IPS DF 4.7 (cell line): ENCODE measurements around the gene SLC6A4.

Experiments
- DNase-seq: peaks from one replicate; pipeline ENCODE4 v3.0.0-alpha.2; 2013; ENCODE audit warnings: low spot score; ENCODE audit errors: extremely low read depth

The SLC6A4 gene

GRCh38 chr17:30235386-30236296, at the start of gene SLC6A4:
Gene SLC6A4, minus strand, starts transcription at chr17:30235697. Its CDS starts 13,739 bp downstream, at chr17:30221958.
- DNase-seq = no peak

GRCh38 chr17:30279156-30279555, 43.7 kb upstream of the SLC6A4 start:
- no peak for DNase-seq

- DNase-seq = no peak
These were observed 42.5 kb upstream of the SLC6A4 start for GRCh38 chr17:30278032-30278431.

- DNase-seq = no peak
These were observed 40.4 kb upstream of the SLC6A4 start for GRCh38 chr17:30275911-30276310.

- no peak for DNase-seq
These were observed 39.4 kb upstream of the SLC6A4 start for GRCh38 chr17:30274887-30275286.

DNA sequence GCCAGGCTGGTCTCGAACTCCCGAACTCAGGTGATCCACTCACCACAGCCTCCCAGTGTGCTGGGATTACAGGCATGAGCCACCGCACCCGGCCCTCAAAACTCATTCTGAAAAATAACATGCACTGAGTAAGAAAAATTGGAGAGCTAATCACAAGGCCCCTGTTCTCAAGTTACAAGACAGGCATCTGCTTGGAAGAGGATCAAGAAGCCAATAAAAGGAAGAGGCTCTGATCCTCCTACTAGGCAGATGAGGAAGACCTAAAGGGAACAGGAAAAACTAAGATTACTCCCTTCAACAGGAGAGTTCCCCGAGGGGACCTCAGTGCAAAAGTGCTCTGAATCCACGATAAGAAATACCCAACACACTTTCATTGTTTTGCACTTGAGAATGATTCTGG, 37.9 kb upstream of the SLC6A4 start:
- DNase-seq = no peak

DNA sequence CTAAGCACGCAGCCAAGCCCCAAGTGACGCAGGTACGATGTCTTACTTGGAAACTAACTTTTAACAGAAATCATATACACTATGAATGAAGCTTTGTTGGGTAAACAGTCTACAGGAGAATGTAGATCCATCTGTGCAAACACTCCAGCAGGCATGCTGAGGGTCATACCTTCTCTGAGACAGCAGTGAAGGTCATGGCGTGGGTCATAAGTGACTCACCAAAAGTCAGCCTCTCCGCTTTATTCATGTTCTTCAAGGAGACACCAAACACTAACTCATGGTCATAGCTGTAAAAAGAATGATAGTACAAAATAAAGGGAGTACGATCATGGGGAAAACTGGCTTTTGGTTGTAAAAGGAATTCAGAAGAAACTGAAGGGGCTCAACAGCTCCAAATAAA, 35.6 kb upstream of the SLC6A4 start:
- DNase-seq = no peak

- DNase-seq = no peak
These were observed 32.1 kb upstream of the SLC6A4 start for GRCh38 chr17:30267625-30268024.

GRCh38 chr17:30263552-30264333, 28.2 kb upstream of the SLC6A4 start:
- DNase-seq = no peak

- DNase-seq = no peak
These were observed 21.4 kb upstream of the SLC6A4 start for GRCh38 chr17:30256756-30257506.

- no peak for DNase-seq
These were observed 18.7 kb upstream of the SLC6A4 start for GRCh38 chr17:30254150-30254549.

DNA sequence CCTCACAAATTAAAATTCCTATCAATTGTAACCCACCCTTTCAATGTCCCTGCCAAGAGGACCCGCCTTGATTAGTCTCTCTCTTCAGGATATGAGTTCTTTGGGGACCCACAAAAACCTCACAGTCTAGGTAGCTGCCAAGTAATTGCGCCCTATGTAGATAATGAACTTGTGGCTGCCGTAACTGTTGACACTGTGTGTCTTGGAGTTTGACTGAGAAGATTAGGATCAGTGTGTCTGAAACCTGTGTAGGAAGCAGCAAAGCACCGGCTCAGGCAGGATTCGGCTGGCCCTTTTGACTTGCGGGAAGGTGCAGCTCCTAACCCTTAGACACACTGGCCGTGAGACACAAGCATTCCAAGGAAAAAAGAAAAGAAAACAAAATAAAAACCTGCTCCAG, 17.8 kb upstream of the SLC6A4 start:
- DNase-seq = no peak

DNA sequence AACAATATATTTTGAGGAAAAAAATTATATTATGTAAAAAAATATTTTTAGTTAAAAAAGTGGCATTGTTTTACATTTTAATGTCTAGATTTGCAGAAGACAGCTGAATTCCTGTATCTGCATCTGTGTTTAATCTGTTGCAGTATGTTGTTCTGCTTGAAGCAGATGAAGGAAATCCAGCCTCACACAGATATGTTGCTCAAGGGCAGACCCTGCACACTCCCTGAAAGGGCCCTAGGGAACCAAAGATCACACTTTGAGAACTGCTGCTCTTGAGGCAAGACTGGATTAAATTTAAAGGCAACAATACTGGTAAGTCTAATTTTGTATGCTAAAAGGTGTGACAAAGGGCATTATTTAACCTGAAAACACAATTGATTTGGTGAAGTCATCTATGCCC, 16.4 kb upstream of the SLC6A4 start:
- DNase-seq = no peak

- DNase-seq = no peak
These were observed 14.0 kb upstream of the SLC6A4 start for GRCh38 chr17:30249460-30249859.

GRCh38 chr17:30248786-30249185, 13.3 kb upstream of the SLC6A4 start:
- DNase-seq = no peak

- DNase-seq = no peak
These were observed 11.0 kb upstream of the SLC6A4 start for GRCh38 chr17:30246460-30246859.

GRCh38 chr17:30244853-30245385, 9.4 kb upstream of the SLC6A4 start:
- DNase-seq = no peak

GRCh38 chr17:30243568-30243967, 8.1 kb upstream of the SLC6A4 start:
- DNase-seq = no peak

- DNase-seq = no peak
These were observed 7.5 kb upstream of the SLC6A4 start for GRCh38 chr17:30243002-30243401.

- DNase-seq = no peak
These were observed 5.6 kb upstream of the SLC6A4 start for GRCh38 chr17:30241051-30241450.

DNA sequence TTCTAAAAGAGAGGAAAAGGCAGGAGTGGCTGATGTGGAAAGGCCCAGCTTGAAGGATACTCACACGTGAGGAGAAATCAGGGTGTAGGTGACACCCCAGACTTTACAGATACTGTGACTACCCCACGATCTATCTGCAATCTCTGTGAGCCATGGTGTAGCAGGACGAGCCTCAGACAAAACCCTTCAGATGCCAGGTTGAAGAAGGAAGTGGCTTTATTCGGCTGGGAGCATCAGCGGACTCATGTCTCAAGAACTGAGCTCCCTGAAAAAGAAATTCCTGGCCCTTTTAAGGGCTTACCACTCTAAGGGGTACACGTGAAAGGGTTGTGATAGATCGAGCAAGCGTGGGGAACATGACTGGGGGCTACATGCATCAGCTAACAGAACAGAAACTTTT, 4.7 kb upstream of the SLC6A4 start:
- no peak for DNase-seq

- no peak for DNase-seq
These were observed 3.6 kb upstream of the SLC6A4 start for GRCh38 chr17:30239089-30239462.
